ENCODE data around the gene KRT74. TPM values are rescaled to one million over a fixed set of nuclear protein-coding genes. Genes with fewer than 3 reads are reported as not detected.

KRT74 gene
- total RNA-seq, 1 experiment from 2014 or later = not detected

DNA sequence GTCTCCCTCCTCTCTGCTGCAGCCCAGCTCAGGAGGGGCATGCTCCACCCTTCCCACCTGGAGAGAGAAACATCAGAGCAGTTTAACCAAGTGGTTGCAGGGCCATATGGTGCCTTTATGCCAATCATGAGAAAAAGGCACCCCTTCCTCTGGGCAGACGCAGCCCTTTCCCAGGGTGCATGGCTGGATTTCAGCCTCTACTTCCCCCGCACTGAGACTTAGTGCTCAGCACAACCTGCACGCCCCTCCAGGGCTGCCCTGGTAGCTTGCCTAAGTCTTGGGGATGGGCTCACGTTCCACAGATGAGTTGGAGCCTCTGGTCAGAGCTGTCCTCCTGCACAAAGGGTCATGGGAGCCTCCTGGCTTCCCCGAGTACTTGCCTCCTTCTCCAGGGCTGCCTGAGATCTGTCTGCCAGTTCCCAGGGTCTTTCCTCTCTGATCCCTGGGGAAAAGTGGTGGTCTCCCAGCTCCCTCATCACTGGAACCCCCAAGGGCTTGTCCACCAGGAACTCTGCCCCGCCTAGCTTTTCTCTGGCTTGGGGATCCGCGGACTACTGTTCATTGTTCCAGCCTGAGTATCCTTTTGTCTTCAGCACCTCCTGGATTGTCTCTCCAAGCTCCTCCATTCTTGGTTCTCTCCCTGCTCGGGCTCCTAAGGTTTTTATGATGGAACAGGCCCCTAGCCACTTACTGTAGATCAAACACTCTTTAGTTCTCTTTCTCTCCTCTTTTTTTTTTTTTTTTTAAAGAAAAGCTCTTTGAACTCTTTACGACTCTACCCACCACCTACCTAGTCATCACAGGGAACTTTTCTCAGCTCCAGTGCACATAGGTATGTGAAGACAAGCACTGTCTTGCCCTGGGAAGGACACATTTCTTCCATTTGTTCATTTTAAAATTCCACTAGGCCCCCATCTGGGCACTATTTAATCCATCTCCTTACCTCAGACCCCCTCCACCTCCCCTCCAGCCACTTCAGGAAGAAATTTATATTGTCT, 6.1 kb upstream of the KRT74 start:
- in situ Hi-C loops (cut with HindIII; ENCODE audit: low sequenced_read_pairs) = no loop called here
- no peak for DNase-seq (ENCODE audit: low spot score)

DNA sequence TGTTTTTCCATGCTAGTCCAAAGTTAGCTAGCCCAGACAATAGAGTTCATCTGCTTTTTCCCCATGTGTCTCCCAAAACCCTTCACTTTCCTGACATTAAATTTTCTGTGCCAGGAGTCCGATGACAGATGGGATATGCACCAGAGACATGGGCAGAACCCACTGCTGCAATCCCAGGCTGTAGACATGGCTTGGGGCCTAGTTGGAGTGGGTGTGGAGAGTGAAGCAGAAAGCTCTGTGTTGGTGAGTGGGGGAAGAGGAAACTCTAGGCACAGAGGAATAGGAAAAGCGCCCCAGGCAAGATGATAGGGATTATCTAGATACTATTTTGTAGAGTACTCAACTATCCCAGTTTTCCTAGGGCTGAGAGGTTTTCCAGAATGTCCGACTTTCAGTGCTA, 4.8 kb upstream of the KRT74 start:
- DNase-seq (ENCODE audit: low spot score) = no peak
- in situ Hi-C loops (cut with HindIII; ENCODE audit: low sequenced_read_pairs) = no loop called here

GRCh38 chr12:52577316-52577715, 3.7 kb upstream of the KRT74 start:
- no peak for DNase-seq (ENCODE audit: low spot score)
- in situ Hi-C loops (cut with HindIII; ENCODE audit: low sequenced_read_pairs) = no loop called here

DNA sequence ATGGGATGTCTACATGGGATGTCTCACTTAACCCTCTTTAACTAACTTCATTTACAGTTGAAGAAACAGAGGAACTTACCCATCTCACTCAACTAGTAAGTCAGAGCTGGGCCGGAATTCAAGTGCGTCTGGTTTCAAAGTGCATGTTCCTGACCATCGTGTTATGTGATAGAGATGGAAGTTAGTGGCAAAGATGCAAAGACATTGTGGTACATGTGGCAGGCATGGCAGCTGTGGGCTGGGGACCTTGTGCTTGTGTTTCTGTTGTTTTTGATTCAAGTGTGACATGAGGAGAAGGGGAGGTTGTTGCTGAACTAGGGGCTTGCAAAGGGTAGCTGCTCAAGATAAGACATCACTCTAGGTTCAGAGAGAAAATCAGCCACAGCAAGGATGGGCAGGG, 2.3 kb upstream of the KRT74 start:
- in situ Hi-C loops (cut with HindIII; ENCODE audit: low sequenced_read_pairs) = no loop called here
- no peak for DNase-seq (ENCODE audit: low spot score)

GRCh38 chr12:52575256-52575655, 1.6 kb upstream of the KRT74 start:
- DNase-seq (ENCODE audit: low spot score) = no peak
- in situ Hi-C loops (cut with HindIII; ENCODE audit: low sequenced_read_pairs) = no loop called here

GRCh38 chr12:52573306-52573705, 337 bp downstream of the KRT74 start:
- no peak for DNase-seq (ENCODE audit: low spot score)
- in situ Hi-C loops (cut with HindIII; ENCODE audit: low sequenced_read_pairs) = no loop called here

GRCh38 chr12:52570511-52570910, 3.1 kb downstream of the KRT74 start:
- no peak for DNase-seq (ENCODE audit: low spot score)
- in situ Hi-C loops (cut with HindIII; ENCODE audit: low sequenced_read_pairs) = no loop called here

- DNase-seq (ENCODE audit: low spot score) = no peak
- in situ Hi-C loops (cut with HindIII; ENCODE audit: low sequenced_read_pairs) = no loop called here
Measured at GRCh38 chr12:52568111-52568510, 5.5 kb downstream of the KRT74 start.

GRCh38 chr12:52566847-52567291, 6.8 kb downstream of the KRT74 start:
- no peak for DNase-seq (ENCODE audit: low spot score)
- in situ Hi-C loops (cut with HindIII; ENCODE audit: low sequenced_read_pairs) = no loop called here

DNA sequence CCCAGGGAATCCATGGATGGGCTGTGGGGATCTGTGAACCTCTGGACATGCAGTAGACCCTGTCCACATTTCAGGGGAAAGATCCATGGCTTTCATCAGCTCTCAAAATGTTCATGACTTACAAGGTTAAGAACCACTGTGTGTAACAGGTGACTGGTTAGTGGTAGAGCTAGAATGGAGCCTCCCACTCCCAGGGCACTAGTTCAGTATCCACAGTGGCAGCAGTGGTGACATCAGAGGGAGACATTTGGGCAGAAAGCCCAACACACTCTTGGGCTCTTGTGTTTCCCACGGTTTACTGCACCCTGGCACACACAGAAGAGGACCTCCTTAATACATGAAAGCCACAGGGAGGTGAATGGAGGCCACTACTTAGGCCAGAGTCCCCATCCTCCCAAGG, 9.1 kb downstream of the KRT74 start:
- in situ Hi-C loops (cut with HindIII; ENCODE audit: low sequenced_read_pairs) = no loop called here
- no peak for DNase-seq (ENCODE audit: low spot score)

GRCh38 chr12:52561880-52562449, 11.7 kb downstream of the KRT74 start:
- no peak for DNase-seq (ENCODE audit: low spot score)
- in situ Hi-C loops (cut with HindIII; ENCODE audit: low sequenced_read_pairs) = no loop called here

DNA sequence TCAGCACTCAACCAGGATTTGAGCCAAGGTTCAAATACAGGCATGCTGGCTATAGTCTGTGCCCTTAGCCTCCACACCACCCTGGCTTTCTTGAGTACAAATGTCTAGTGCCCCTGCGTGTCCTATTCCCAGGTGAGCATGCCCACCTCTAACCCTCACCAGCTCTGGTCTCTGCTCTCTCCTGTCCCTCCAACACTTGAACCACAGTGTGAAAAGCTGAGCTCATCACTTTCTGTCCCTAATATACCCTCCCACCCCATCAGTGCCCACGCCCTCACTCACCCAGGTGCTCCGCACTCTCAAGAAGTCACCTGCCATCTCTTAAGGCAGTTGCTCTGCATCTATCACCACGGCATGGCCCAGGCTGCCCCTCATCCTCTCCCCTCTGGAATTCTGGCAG, 13.7 kb downstream of the KRT74 start:
- no peak for DNase-seq (ENCODE audit: low spot score)
- in situ Hi-C loops (cut with HindIII; ENCODE audit: low sequenced_read_pairs) = no loop called here

DNA sequence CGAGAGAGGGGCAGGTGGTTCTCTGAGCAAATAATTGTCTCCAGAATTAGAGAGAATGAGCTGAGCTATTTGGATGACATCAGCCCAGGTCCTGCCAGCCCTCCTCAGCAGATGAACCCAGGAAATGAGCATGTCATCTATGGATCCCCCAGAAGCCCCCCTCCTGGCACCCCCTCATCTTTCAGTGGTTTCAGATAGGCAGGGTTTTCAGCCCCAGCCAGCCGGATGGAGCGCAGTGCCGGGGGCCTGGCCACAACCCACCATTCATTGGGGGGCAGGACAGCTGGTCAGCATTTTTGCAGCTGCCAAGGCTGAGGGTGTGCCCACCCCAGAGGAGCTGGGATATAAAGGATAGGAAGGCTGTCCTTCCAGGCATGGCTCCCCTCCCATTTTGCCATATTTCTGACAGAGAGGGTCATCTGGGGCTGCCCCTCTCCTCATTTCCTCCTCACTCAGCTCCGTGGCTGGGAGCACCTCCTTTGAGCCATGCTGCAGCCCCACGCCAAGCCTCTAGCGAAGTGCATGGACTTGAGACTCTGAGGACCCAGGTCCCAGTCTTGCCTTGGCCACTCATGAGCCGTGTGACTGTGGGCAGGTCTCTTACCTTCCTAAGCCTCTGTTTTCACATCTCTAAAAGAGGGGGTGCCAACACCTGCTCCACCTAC, 14.7 kb downstream of the KRT74 start:
- in situ Hi-C loops (cut with HindIII; ENCODE audit: low sequenced_read_pairs) = no loop called here
- DNase-seq (ENCODE audit: low spot score) = no peak

GRCh38 chr12:52557476-52557875, 16.2 kb downstream of the KRT74 start:
- no peak for DNase-seq (ENCODE audit: low spot score)
- in situ Hi-C loops (cut with HindIII; ENCODE audit: low sequenced_read_pairs) = no loop called here

- in situ Hi-C loops (cut with HindIII; ENCODE audit: low sequenced_read_pairs) = no loop called here
- DNase-seq (ENCODE audit: low spot score) = no peak
Measured at GRCh38 chr12:52555577-52555976, 18.1 kb downstream of the KRT74 start.

DNA sequence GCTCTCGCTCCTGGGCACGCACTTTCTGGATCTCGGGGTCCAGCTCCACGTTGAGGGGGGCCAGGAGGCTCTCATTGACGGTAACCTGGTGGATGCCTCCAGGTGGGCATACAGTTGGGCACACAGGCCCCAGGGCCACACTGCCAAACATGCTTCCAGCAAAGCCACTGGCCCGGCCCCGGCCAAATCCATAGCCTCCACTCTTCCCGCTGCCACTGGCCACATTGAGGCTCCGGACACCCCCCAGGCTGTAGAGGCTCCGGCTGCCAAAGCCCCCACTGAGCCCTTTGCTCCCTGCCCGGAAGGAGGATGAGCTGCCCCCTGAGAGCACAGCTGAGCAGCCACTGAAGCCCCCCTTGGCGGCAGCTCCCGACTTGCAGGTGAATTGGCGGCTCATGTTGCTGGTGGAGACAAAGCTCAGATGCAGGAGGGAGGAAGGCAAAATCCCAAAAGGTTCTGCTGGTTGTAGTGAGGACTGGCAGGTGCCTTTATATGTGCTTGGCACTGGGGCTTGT, 20.9 kb downstream of the KRT74 start, which contains the start of gene KRT71:
Gene KRT71 (minus strand): TSS at position 465 of the 515 bp plus-strand sequence. CDS start 68 bp downstream, at position 397.
- DNase-seq (ENCODE audit: low spot score) = no peak
- in situ Hi-C loops (cut with HindIII; ENCODE audit: low sequenced_read_pairs) = no loop called here

DNA sequence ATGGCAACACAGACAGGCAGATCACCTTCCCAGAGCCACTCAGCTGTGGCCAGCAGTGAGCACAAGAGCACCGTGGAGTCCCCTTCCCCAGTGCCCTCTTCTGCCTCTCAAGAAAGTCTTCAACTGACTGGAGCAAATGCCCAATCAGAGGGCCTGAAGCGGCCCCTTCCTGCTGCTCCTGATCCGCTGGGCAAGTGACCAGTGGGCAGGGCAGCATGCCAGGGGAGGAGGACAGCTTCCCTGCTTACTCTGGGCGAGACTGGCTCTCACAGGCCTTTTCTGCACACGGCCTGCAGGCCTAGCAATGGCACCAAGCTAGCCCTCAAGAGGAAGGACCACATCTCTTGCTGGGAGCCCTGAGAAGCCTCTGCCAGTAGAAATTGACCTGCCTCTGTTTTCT, 21.6 kb downstream of the KRT74 start:
- in situ Hi-C loops (cut with HindIII; ENCODE audit: low sequenced_read_pairs) = no loop called here
- peak; percentile 10 for DNase-seq (ENCODE audit: low spot score)

DNA sequence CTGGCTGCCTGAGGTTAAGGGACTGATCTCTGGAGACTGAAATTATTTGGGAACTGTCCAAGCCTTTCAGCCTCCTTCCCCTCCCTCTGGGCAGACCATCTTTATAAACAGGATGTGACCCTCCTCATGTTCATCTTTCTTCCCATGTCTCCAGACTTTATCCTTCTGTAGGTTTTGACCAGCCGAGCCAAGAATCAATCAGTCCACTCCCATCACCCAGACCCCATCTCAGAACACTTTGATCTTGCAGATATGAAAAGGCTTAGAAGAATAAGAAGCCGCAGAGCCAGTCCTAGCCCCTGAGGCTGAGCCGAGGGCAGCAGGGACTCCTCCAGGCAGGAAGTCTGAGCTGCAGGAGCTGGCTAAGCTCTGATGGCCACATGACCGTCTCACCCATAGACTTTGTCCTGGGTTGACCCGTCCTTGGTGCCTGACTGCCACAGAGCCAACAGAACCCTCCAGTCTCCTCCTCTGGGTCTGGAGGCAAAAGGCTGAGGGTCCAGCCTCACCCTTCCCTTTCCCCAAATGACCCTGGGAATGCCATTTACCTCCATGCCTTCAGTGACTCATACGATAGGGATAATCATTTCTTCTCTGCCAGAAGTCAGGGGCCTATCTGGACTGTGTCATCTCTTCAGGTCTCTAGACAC, 22.3 kb downstream of the KRT74 start:
- in situ Hi-C loops (cut with HindIII; ENCODE audit: low sequenced_read_pairs) = no loop called here

DNA sequence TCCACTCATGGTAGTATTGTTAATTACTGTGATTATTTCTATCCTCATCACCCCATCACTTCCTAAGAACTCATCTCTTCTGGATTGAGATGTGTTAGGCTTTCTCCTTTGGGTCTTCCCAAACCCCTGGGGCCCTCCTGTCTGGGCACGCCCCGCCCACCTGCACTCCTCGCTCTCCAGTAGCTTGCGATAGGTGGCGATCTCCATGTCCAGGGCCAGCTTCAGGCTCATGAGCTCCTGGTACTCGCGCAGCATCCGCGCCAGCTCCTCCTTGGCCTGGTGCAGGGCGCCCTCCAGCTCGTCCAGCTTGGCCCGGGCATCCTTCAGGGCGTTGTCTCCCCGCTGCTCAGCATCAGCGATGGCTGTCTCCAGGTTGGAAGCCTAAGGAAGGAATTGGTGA, 27.5 kb downstream of the KRT74 start:
- in situ Hi-C loops (cut with HindIII; ENCODE audit: low sequenced_read_pairs) = no loop called here
- no peak for DNase-seq (ENCODE audit: low spot score)

More for the DNA sequence above, 22.3 kb downstream of the KRT74 start:
- DNase-seq (ENCODE audit: low spot score) = no peak

Measured in G401 (cell line).